Renal cortical epithelial cell (primary cell): ENCODE measurements around the gene CERK. TPM values are rescaled to one million over a fixed set of nuclear protein-coding genes. Genes with fewer than 3 reads are reported as not detected.
A peak's percentile ranks its signal among the peaks of the same experiment; 100 is the strongest.

ENCODE experiments used
- DNase-seq: peaks from one replicate; pipeline ENCODE4 v3.0.0-alpha.2; 2011; ENCODE audit warnings: low read depth
- total RNA-seq: library from RNA; depleted of rRNA; stranded (reverse); fragments of >200 nt; gene quantifications from 2 replicates; pipeline ENCODE4 v1.2.3, GENCODE V29; 2014

Gene CERK
- total RNA-seq, 1 donor from 2014 or later, result 25.9 TPM

- DNase-seq, result no peak
Observed at GRCh38 chr22:46662226-46662625, 75.8 kb downstream of the CERK start.

GRCh38 chr22:46661221-46661851 lies 76.7 kb downstream of the CERK start:
- DNase-seq, result peak; percentile 29

GRCh38 chr22:46660604-46661201 lies 77.3 kb downstream of the CERK start:
- no peak for DNase-seq

- DNase-seq, result no peak
Observed at GRCh38 chr22:46659791-46660186, 78.3 kb downstream of the CERK start.

GRCh38 chr22:46659059-46659790 lies 78.8 kb downstream of the CERK start:
- DNase-seq, result no peak

- no peak for DNase-seq
Observed at GRCh38 chr22:46657996-46658947, 79.8 kb downstream of the CERK start.

GRCh38 chr22:46657655-46657953 lies 80.4 kb downstream of the CERK start:
- no peak for DNase-seq

- DNase-seq, result no peak
Observed at GRCh38 chr22:46656856-46657654, 81.0 kb downstream of the CERK start.

- no peak for DNase-seq
Observed at GRCh38 chr22:46655861-46656608, 82.0 kb downstream of the CERK start.

- DNase-seq, result no peak
Observed at GRCh38 chr22:46654927-46655595, 83.0 kb downstream of the CERK start.

- no peak for DNase-seq
Observed at GRCh38 chr22:46654426-46654825, 83.6 kb downstream of the CERK start.

- DNase-seq, result no peak
Observed at GRCh38 chr22:46653596-46653995, 84.5 kb downstream of the CERK start.

GRCh38 chr22:46652847-46653331 lies 85.2 kb downstream of the CERK start:
- no peak for DNase-seq

GRCh38 chr22:46652081-46652846 lies 85.8 kb downstream of the CERK start:
- DNase-seq, result peak; percentile 57

GRCh38 chr22:46651316-46651715 lies 86.7 kb downstream of the CERK start:
- DNase-seq, result no peak

GRCh38 chr22:46650078-46650810 lies 87.8 kb downstream of the CERK start:
- DNase-seq, result no peak

GRCh38 chr22:46649141-46650077 lies 88.6 kb downstream of the CERK start:
- no peak for DNase-seq
